NT2/D1 (cell line): ENCODE data around the gene FOXP3.
A peak's percentile ranks its signal among the peaks of the same experiment; 100 is the strongest.
"Not testable (repeated sequence)": the region's sequence is repeated elsewhere in the genome, so short reads cannot be mapped to it uniquely, and the experiment has no call there.

ENCODE experiments used
- DNase-seq: peaks from one replicate; pipeline ENCODE4 v3.0.0-alpha.2; 2011; ENCODE audit warnings: low read depth, low spot score
- H3K27me3 ChIP-seq: 2 replicates; pipeline ENCODE4 v1.6.0; 2011; ENCODE audit warnings: mild to moderate bottlenecking; ENCODE audit not compliant: insufficient read length, insufficient read depth
- H3K36me3 ChIP-seq: 2 replicates; pipeline ENCODE4 v1.6.1; 2011; ENCODE audit warnings: mild to moderate bottlenecking, low read length, mixed read lengths; ENCODE audit not compliant: insufficient read depth, insufficient read length
- H3K4me1 ChIP-seq: 2 replicates; pipeline ENCODE4 v1.5.1; 2011; ENCODE audit not compliant: insufficient read depth, insufficient read length
- H3K4me3 ChIP-seq: 2 replicates; pipeline ENCODE4 v1.5.1; 2011; ENCODE audit warnings: low read depth; ENCODE audit not compliant: insufficient read length
- H3K9ac ChIP-seq: 2 replicates; pipeline ENCODE4 v1.6.0; 2011; ENCODE audit warnings: low read depth; ENCODE audit not compliant: insufficient read length
- H3K9me3 ChIP-seq: 2 replicates; pipeline ENCODE4 v1.5.1; 2011; ENCODE audit warnings: mild to moderate bottlenecking, low read length; ENCODE audit not compliant: insufficient read depth
- SUZ12 ChIP-seq: IDR thresholded peaks from 2 replicates; pipeline ENCODE4 v1.6.1; 2011; ENCODE audit not compliant: insufficient read length, insufficient read depth; ENCODE audit errors: extremely low read depth
- YY1 ChIP-seq: IDR thresholded peaks from 2 replicates; pipeline ENCODE4 v1.6.1; 2011; ENCODE audit not compliant: insufficient read length, insufficient read depth
- ZNF274 ChIP-seq: IDR thresholded peaks from 2 replicates; pipeline ENCODE4 v1.6.1; 2011; ENCODE audit warnings: mild to moderate bottlenecking, low read depth, low read length

Gene FOXP3, protein sequence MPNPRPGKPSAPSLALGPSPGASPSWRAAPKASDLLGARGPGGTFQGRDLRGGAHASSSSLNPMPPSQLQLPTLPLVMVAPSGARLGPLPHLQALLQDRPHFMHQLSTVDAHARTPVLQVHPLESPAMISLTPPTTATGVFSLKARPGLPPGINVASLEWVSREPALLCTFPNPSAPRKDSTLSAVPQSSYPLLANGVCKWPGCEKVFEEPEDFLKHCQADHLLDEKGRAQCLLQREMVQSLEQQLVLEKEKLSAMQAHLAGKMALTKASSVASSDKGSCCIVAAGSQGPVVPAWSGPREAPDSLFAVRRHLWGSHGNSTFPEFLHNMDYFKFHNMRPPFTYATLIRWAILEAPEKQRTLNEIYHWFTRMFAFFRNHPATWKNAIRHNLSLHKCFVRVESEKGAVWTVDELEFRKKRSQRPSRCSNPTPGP

DNA sequence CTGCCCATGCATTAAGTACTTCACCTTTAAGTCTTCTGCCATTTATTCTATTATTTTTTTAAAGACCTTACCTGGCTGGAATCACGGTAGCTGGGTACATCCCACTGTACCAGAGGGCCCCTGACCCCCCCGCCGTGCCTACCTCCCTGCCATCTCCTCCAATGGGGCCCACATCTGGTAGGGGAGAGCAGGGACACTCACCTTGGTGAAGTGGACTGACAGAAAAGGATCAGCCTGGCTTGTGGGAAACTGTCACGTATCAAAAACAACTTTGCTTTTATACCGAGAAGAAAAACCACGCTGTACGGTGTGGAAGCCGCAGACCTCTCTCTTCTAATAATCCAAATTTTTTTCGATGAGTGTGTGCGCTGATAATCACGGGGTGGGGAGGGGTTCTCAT lies at the start of gene FOXP3:
FOXP3 (minus strand) TSS at position 251 of the 400 bp plus-strand sequence. CDS start 6,205 bp downstream, outside the sequence.
- DNase-seq, result no peak
- Histone ChIP-seq H3K36me3 (no peaks in the 10 kb centered on the region), H3K4me1 (no peaks in the 10 kb centered on the region), H3K4me3 (no peak within 1 kb of the TSS), H3K9me3 (no peaks in the 10 kb centered on the region; the same call in 1 of the 2 replicates), H3K27me3 (no peaks in the 10 kb centered on the region), H3K9ac (no peak within 1 kb of the TSS)
- no peak for TF ChIP-seq ZNF274
- TF ChIP-seq YY1, result no peak
- no peak for TF ChIP-seq SUZ12

GRCh38 chrX:49312176-49312575 lies 47.7 kb upstream of the FOXP3 start:
- DNase-seq, result no peak
- Histone ChIP-seq H3K9me3 (no peaks in the 10 kb centered on the region), H3K36me3 (no peaks in the 10 kb centered on the region), H3K9ac (no peak overlapping the region), H3K4me3 (no peak overlapping the region), H3K4me1 (peaks cover 5% of the 10 kb centered on the region), H3K27me3 (no peaks in the 10 kb centered on the region)
- TF ChIP-seq YY1 (no peak), SUZ12 (no peak), ZNF274 (no peak)

DNA sequence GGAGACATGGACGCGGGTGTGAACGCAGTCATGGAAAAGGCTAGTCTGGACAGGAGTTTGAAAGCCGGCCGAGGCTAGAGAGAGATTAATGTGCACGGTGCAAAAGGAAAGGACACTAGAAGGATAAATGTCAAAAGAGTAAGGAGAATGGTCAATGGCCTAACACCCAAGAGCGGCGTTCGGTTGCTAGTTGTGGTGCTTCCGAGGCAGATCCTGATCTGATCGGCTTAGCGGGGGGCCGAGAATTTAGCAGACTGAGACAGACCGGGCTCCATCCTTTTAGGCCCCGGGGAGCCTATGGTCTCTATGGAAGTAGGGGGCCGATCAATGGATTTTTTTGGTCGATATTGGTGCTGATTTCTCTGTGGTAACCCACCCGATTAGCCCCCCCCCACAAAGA lies 45.9 kb upstream of the FOXP3 start:
- Histone ChIP-seq H3K27me3 (no peaks in the 10 kb centered on the region), H3K9ac (peak overlapping the region; percentile 56), H3K4me1 (peaks cover 5% of the 10 kb centered on the region), H3K4me3 (peak overlapping the region; percentile 5), H3K9me3 (no peaks in the 10 kb centered on the region), H3K36me3 (no peaks in the 10 kb centered on the region)
- no peak for DNase-seq
- TF ChIP-seq YY1 (no peak), SUZ12 (no peak), ZNF274 (no peak)

DNA sequence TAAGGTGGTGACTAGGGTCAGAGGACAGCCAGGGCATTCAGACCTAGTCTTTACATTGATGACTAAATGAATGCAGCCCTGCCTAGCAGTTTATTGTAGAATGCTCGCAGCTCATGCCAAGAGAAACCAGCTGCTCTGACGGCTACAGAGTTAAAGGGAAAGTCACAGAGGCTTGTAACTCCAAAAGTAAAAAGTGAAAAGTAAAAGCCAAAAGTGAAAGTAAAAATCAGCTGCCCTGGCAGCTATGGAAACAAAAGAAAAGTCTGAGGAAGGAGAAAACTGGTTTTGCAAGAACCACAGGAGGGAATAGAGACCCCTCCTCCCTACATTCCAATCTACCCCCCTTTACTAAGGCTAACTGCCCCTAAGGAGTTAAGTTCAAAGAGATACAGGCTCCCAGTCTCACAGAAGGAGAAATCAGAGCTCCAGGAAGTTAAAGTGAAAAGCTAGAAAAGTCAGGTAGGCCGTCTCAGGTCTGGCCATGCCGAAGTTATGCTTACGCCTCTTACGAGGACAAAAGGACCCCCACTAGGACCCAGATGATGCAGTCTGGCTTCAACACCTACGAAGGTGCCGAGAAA lies 45.0 kb upstream of the FOXP3 start:
- no peak overlapping the region for H3K4me3 ChIP-seq
- DNase-seq, result peak; percentile 33
- no peaks in the 10 kb centered on the region for H3K36me3 ChIP-seq
- no peaks in the 10 kb centered on the region for H3K27me3 ChIP-seq
- H3K4me1 ChIP-seq, result peaks cover 5% of the 10 kb centered on the region
- TF ChIP-seq SUZ12 (no peak), YY1 (no peak), ZNF274 (no peak)
- H3K9ac ChIP-seq, result peak overlapping the region; percentile 56
- H3K9me3 ChIP-seq, result no peaks in the 10 kb centered on the region

- no peaks in the 10 kb centered on the region for H3K36me3 ChIP-seq
- H3K9me3 ChIP-seq, result no peaks in the 10 kb centered on the region
- no peak overlapping the region for H3K4me3 ChIP-seq
- no peak for TF ChIP-seq YY1
- no peak for TF ChIP-seq ZNF274
- TF ChIP-seq SUZ12, result no peak
- no peak for DNase-seq
- peaks cover 5% of the 10 kb centered on the region for H3K4me1 ChIP-seq
- H3K9ac ChIP-seq, result no peak overlapping the region
- no peaks in the 10 kb centered on the region for H3K27me3 ChIP-seq
These were observed 44.2 kb upstream of the FOXP3 start for GRCh38 chrX:49308604-49309269.

DNA sequence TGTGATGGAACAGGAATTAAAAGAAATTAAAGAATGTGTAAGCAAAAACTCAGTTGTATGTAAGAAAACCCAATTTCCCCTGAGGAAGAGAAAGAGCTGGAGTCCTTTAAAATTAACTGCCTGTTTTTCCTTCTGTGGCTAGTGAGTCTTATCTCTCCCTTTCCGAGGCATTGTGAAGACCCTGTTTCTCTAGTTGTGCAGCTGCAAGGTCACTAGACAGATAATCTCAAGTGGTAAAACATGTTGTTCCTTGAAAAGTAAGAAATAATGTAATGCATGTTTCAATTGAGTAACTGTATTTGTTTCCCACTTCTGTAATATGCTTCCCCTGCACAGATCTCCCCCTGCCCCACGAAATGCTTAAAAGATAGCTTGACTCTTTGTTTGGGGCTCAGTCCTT lies 43.3 kb upstream of the FOXP3 start:
- not testable (repeated sequence) for H3K4me1 ChIP-seq, DNase-seq, H3K4me3 ChIP-seq, H3K9ac ChIP-seq, H3K9me3 ChIP-seq, H3K27me3 ChIP-seq, H3K36me3 ChIP-seq

- Histone ChIP-seq H3K9me3 (no peaks in the 10 kb centered on the region), H3K9ac (no peak within 1 kb of the TSS), H3K36me3 (no peaks in the 10 kb centered on the region), H3K4me1 (no peaks in the 10 kb centered on the region), H3K27me3 (no peaks in the 10 kb centered on the region), H3K4me3 (no peak within 1 kb of the TSS)
- no peak for TF ChIP-seq YY1
- TF ChIP-seq SUZ12, result no peak
- TF ChIP-seq ZNF274, result no peak
- DNase-seq, result no peak
These were observed 38.8 kb upstream of the FOXP3 start, which contains the start of gene GAGE10 for GRCh38 chrX:49303346-49303745. TSS of gene GAGE10 (plus strand) at chrX:49303646. CDS start at chrX:49304860, 1,214 bp downstream.
